SH-SY5Y (cell line): ENCODE measurements around the gene CD151.

Experiments used
- GATA2 ChIP-seq: IDR thresholded peaks from 2 replicates; pipeline ENCODE4 v1.6.1; 2011; ENCODE audit warnings: mild to moderate bottlenecking, low read depth, low read length
- GATA3 ChIP-seq: IDR thresholded peaks from 2 replicates; pipeline ENCODE4 v1.6.1; 2011; ENCODE audit warnings: low read depth, mild to moderate bottlenecking, low read length, moderate library complexity

DNA sequence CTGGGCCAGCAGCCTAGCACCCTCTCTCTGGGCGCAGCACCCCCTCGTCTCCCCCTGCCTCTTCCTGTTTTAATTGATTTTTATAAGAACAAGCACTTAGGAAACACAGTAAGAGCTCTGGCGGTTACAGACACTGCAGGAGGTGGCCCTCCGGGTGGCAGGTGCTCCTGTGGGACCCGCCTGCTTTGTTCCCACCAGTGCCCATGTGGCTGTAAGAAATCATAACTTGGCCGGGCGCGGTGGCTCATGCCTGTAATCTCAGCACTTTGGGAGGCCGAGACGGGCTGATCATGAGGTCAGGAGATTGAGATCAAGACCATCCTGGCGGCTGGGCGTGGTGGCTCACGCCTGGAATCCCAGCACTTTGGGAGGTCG is 28.3 kb downstream of the CD151 start:
- no peak for TF ChIP-seq GATA2
- TF ChIP-seq GATA3: no peak
